Measurements from ENCODE around the gene ERCC4.

ERCC4 gene

DNA sequence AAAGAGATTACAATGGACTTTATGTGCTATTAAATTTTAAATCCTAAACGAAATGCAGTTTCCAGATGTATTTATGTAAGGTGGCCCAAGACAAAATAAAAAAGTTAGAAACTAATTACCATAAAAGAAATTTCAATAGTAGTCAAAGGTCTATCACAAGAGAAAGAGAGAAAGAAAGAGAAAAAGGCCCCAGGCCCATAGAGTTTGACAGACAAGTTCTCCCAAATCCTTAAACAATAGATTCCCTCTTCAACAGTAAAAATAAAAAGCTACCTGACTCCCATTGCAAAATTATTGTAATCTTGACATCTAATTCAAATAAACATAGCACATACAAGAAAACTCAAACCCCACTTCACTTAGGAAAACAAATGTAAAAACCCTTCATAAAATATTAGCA lies 8.6 kb upstream of the ERCC4 start:
- DNase-seq (ENCODE audit: low spot score), result no peak

DNA sequence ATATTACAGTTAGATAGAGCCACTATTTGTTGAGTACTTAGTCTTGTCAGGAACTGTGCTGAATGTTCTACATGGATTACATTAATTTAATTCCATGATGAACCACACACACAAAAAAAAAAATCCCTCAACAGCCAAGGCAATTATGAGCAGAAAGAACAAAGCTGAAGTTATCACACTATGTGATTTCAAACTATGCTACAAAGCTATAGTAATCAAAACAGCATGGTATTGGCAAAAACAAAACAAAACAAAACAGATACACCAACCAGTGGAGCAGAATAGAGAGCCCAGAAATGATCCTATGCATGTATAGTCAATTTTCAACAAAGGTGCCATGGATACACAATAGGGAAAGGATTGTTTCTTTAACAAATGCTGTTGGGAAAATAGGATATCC lies 8.1 kb upstream of the ERCC4 start:
- DNase-seq (ENCODE audit: low spot score), result no peak

DNA sequence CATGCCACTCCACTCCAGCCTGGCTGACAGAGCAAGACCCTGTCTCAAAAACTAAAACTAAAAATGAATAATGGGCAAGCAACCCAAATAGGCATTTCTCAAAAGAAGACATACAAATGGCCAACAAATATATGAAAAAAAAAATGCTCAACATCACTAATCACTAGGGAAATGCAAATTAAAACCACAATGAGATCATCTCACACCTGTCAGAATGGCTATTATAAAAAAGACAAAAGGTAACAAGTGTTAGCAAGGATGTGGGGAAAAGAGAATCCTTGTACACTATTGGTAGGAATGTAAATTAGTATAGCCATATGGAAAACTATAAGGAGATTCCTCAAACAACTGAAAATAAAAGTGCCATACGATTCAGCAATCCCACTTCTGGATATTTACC lies 7.1 kb upstream of the ERCC4 start:
- no peak for DNase-seq (ENCODE audit: low spot score)

DNA sequence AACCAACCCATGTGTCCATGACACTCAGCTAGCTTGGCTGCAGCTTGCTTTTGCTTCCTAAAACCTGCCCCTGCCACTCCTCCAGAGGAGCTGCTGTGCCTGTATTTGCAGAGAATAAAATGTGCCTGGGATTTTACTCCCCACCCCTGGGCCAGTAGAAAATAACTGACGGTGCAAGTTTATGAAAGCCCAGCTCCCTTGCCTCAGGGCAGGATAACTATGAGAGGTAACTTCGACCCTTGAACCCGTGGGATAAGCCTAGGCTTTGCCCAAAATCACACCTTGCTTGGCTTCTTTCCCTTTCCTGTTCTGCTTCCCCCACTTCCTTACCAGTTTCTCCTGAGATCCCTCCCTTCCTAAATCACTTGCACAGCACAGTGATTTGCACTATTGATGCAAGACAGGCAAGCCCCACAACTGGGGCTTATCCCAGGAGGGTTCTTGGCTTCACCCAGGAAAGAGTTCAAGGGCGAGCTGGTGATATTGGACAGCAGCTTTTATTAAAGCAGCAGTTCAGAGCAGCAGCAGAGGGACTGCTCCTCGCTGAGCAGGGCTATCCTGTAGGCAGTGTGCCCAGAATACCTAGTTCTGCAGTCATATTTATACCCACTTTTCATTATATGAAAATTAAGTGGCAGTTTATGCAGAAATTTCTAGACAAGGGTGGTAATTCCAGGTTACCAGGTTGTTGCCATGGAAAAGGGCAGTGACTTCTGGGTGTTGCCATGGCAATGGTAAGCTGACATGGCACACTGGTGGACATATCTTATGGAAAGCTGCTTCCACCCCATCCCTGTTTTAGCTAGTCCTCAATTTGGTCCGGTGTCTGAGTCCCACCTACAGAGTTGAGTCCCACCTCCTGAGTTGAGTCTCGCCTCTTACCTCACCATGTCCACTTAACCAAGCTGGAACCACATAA lies 6.3 kb upstream of the ERCC4 start:
- DNase-seq (ENCODE audit: low spot score), result no peak

DNA sequence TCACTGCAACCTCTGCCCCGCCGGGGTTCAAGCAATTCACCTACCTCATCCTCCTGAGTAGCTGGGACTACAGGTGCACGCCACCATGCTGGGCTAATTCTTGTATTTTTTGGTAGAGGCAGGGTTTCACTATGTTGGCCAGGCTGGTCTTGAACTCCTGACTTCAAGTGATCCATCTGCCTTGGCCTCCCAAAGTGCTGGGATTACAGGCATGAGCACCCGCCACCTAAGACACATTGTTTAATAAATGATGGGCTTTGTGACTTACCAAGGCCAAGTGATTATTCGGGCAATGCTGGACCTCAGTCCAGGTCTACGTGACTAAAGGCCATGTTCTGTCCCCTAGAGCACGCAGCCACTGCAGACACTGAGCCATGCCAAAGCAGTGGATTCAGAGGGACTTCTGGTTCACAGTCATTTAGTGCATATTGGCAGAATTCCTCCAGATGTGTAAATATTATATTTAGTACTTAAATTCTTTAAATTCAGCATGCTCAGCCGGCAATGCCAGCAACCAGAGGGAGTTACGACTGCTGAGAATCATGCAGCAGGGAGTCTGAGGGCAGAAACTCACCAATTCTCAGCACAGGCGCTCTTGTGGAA lies 4.8 kb upstream of the ERCC4 start:
- DNase-seq (ENCODE audit: low spot score), result no peak

DNA sequence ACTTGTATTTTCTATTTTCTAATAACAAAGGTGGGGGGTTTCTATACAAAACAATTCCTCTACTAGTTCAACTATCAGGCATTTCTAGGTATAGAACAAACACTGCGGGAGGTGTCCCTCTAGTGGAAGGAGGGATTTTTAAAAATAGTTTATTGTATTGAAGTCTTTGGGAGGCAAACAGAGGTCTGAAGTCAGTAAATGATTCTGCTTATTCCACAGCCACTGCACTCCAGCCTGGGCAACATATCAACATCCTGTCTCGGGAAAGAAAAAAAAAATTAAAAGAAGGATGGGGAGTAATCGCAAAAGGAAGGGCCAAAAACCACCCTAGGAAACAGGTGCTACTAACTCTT lies 648 bp upstream of the ERCC4 start:
- DNase-seq (ENCODE audit: low spot score), result peak; percentile 16

DNA sequence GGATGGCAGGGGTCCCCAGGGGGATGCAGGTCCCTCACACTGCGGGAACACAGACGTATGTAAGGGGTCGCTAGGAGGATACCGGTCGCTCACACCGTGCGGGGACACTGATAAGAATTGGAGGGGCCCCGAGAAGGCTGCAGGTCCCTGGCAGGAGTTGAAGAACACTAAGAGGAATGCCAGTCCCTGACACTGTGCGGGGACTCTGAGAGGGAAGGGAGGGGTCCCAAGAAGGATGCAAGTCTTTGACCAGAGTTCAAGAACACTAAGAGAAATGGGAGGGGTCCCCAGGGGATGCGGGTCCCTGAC lies 510 bp downstream of the ERCC4 start:
- no peak for DNase-seq (ENCODE audit: low spot score)

DNA sequence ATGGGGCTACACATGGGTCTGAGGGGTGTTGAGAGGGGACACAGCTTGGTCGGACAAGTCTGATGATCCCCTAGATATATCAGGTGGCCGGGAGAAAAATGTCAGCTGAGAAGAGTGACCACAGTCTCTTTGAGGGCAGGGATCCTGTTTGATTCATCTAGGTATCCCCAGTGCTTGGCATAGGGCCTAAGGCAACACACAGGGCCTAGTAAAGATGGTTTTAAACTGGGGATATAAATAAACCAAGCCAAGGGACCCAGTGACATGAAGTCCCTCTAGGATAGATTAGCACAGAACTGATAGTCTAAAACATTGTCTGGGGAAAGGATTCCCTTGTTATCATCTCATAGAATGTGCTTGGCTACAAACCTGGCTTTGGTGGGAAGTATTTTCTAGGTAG lies 1.4 kb downstream of the ERCC4 start:
- DNase-seq (ENCODE audit: low spot score), result no peak

DNA sequence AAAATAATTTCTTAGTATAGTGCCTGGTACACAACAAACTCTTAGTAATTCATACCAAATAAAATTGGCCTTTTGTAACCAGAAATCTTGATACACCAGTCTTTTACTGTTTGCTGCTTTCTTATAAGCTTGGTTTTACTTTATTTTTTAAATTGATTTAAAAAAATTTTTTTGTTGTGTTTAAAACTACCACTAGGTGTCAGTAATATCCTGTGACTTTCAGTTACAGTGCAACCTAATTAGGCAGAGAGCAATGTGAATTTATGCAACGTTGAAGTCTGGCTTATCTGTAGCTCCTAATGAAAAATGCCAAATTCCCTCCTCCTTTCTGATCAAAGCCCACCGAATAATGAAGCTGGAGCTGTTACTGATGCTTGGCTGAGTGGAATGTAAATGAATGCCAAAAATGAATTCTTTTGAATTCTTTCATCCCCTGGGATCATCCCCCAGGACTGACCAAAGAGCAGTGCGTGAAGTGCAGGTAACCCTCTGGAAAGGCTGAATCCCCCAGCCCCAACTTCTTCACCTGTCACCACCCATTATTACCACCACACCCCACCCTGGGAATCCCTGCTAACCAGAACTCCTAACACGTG lies 3.8 kb downstream of the ERCC4 start:
- no peak for DNase-seq (ENCODE audit: low spot score)

DNA sequence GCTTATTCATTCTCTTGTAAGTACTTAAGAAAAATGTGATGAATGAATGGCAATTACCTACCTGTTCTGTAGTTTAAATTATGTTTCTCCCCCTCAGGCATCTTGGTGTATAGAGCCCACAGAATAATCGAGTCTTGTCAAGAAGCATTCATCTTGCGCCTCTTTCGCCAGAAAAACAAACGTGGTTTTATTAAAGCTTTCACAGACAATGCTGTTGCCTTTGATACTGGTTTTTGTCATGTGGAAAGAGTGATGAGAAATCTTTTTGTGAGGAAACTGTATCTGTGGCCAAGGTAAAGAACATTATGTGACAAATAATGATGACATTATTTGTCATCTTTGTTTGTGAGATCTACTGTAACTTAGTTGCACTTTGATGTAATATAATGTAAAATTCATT lies 6.5 kb downstream of the ERCC4 start:
- DNase-seq (ENCODE audit: low spot score), result no peak

DNA sequence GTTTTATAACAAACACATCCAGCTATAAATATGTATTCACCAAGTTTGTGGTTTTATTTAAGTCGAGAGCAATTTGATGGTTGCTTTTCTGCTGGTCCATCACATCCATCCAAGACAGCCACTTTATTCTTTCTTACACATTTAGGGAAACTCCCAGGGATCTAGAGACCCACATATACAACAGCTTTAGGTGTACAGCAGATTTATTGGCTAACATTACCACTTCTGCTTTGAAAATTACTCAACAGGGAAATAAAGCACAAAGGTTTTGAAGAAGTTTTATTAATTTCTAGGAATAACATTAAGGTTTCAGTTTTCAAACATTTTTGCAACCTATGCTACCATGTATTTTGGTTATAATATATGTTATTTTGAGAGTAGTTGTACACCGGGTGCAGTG lies 6.9 kb downstream of the ERCC4 start:
- no peak for DNase-seq (ENCODE audit: low spot score)

DNA sequence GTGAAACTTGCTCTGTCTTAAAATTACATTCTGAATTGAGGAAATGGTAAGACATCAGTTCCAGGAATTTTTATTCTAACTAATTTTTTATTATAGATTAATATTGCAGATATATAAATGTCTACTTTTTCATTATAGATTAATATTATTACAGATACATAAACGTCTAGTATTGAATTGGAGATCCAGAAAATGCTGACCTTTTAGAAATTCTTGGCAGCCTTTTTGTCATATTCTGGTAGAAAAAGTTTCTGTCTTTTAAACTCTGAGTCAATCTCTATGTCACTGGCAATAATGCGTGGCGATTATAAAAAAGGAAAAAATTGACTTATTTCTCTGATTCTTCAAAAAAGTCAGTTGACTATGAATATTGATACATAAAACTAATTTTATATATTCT lies 8.7 kb downstream of the ERCC4 start:
- DNase-seq (ENCODE audit: low spot score), result no peak

DNA sequence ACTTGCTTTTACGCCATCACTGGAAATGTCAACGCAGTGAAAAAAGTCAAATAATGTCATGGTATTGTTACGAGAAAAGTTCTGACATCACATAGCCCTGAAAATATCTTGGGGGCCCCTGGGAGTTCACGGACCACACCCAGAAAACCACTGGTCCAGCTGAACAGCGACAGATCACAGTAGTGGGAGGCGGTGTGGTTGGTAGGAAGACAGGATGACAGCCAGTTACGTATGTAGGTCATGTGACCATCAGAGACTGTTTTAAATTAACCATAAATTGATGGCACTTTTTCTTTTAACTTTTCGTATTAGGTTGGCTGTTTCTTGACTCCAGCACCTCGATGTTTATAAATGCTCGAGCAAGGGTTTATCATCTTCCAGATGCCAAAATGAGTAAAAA lies 11.9 kb downstream of the ERCC4 start:
- DNase-seq (ENCODE audit: low spot score), result no peak

DNA sequence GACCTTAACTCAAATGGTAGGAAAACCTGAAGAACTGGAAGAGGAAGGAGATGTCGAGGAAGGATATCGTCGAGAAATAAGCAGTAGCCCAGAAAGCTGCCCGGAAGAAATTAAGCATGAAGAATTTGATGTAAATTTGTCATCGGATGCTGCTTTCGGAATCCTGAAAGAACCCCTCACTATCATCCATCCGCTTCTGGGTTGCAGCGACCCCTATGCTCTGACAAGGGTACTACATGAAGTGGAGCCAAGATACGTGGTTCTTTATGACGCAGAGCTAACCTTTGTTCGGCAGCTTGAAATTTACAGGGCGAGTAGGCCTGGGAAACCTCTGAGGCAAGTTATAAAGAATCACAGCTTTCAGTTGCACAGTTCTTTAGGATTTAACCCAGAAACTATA lies 15.5 kb downstream of the ERCC4 start:
- DNase-seq (ENCODE audit: low spot score), result no peak

DNA sequence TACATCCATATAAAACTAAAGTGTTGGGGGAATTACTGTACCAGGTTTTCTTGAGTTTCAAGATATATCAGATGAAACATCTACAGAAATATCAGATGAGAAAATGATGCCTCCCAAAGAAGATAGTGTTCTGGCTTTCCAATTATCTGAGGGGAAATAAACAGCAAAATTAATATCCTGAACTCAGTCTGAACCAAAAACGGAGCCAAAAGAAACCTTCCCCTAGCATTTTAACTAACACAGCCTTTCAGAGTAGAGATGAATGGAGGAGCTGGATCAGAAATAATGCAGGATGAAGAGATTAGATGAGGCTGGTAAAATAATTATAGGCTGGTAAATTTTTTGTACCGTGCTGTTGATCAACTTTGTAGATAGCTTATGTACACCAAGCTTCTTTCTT lies 16.2 kb downstream of the ERCC4 start:
- no peak for DNase-seq (ENCODE audit: low spot score)

DNA sequence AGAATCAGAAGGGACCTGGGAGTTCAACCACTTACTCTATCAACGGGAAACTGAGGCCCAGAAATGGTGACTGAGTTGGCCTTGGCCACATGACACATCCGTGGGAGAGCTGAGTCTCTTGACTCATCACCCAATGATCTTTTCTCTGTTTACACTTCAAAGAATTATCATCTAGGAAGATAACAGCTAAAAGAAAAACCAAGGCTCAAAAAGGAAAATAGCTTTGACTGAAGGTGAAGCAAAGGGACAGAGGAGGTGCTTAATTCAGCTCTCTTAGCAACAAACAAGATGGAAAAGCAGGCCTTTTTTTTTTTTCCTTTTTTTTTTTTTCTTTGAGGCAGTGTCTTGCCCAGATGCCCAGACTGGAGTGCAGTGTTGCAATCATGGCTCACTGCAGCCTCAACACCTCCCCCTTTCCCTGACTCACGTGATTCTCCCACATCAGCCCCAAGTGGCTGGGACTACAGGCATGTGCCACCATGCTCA lies 16.7 kb downstream of the ERCC4 start:
- DNase-seq (ENCODE audit: low spot score), result no peak

DNA sequence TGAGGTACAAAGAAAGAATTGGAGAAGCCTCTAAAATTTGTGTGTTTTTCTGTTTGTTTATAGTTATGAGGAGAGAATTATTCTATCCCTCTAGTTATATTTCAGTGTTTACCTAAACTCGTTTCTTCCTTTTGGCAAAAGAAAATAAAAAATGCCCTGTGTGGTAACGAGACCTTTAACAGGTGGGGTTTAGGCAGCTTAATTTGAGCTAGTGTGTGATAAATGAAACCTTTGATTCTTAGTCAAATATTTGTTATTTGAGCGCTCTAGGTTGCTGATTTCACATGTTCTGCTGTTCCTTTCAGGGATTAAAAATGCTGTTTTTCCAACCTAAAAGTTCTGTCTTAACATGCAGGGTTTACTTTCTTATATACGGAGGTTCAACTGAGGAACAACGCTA lies 17.5 kb downstream of the ERCC4 start:
- DNase-seq (ENCODE audit: low spot score), result no peak

DNA sequence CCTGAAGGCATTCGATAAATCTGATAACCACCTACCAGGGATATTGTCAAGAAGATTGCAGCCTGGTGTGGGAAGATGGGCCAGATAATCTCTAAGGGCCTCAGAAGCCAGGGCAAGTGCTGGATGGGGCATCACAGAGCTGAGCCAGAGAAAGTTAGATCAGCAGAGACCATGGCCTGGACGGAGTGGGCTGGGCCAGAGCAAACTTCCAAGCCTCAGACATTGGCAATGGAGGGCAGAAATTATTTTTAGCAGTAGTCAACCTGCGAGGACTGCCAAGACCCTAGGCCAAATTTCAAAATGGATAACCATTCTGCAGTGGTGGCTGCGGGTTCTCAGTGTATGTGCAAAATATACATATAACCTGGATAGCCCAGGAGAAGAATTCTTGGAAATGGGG lies 18.5 kb downstream of the ERCC4 start:
- DNase-seq (ENCODE audit: low spot score), result no peak

DNA sequence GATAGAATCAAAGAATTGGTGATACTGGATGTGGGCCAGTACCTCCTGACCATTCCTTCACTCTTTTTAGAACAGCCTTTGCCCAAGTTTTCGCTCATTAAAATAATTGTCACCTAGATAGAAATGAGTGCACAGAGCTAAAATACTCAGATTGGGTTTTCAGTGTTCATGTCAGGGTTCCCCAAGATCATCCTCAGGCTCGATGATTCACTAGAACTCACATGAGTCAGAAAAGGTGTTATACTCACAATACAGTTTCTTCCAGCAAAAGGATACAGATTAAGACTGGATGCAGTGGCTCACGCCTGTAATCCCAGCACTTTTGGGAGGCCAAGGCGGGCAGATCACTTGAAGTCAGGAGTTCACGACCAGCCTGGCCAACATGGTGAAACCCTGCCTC lies 19.9 kb downstream of the ERCC4 start:
- no peak for DNase-seq (ENCODE audit: low spot score)

DNA sequence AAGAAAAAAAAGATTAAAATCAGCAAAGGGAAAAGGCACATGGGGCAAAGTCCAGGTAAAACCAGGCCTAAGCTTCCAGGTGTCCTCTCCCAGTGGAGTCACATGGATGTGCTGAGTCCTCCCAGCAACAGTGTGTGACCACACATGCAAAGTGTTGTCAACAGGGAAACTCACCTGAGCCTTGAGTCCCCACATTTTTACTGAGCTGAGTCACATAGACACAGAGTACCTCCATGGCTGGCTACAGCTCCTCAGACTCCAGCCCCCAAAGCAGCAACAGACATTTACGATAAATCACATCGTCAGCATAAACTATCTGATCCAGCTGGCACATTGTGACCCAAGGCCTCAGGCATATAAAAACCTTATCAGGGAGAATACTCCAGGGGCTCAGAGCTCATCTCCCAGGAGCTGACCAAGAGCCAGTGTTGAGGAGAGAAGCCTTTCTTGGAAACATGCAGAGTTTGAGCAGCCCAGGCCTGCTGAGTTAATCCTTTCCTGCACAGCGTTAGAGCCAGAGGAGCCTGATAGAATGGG lies 20.5 kb downstream of the ERCC4 start:
- DNase-seq (ENCODE audit: low spot score), result no peak

DNA sequence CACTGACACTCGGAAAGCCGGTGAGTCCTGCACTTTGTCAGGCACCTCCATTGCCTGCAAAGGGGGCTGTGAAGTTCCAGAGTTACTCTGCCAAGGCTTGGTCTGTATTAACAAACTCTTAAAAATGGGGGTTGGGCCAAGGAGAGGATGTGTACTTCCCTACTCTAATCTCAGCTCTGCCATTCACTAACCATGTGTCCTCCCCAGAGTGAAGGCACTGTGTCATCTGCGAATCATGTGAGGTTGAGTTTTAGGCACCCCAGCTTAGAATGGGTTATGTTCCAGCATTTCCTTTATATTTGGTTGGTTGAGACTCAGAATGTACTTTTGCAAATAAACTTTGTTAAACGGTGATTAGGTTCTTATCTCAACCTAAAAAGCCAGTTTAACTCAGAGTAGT lies 24.9 kb downstream of the ERCC4 start:
- DNase-seq (ENCODE audit: low spot score), result no peak

DNA sequence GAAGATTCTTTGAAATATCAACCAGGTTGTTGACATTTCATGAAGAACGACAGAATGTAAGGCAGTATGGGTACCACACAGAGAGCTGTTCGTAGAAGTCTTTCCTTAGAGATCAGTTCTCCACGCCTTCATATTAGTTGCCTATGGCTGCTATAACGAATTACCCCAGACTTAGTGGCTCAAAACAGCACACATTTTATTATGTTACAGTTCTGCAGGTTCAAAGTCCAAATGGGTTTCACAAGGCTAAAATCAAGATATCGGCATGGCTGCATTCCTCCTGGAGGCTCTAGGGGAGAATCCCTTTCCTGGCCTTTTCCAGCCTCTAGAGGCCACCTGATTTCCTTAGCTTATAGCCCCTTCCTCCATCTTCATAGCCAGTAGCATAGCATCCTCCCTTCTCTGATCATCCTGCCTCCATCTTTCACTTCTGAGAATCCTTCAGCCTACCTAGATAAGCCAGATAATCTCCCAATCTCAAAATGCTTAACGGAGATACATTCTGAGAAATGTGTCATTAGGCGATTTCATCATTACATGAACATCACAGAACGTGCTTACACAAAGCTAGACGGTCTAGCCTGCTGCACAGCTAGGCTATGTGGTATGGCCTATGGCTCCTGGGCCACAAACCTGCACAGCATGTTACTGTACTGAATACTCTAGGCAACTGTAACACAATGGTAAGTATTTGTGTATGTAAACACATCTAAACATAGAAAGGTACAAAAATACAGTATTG lies 26.0 kb downstream of the ERCC4 start:
- no peak for DNase-seq (ENCODE audit: low spot score)

DNA sequence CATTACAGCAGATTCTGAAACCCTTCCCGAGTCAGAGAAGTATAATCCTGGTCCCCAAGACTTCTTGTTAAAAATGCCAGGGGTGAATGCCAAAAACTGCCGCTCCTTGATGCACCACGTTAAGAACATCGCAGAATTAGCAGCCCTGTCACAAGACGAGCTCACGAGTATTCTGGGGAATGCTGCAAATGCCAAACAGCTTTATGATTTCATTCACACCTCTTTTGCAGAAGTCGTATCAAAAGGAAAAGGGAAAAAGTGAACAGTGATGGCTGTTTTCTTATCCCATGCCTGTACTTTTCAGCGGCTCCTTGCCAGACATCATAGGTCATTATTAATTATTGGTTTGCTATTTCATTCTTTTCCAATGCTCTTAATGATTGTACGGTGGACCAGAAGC lies 28.1 kb downstream of the ERCC4 start:
- DNase-seq (ENCODE audit: low spot score), result no peak
